ENCODE data around the gene SASH1. TPM values are rescaled to one million over a fixed set of nuclear protein-coding genes. Genes with fewer than 3 reads are reported as not detected.

The SASH1 gene
- total RNA-seq, 1 donor from 2014 or later, result 14.0 TPM

- ATAC-seq (no peak), DNase-seq (ENCODE audit: low spot score) (no peak)
These were observed 111.3 kb downstream of the SASH1 start for GRCh38 chr6:148453906-148454305.

GRCh38 chr6:148455225-148455624 lies 112.6 kb downstream of the SASH1 start:
- no peak for DNase-seq (ENCODE audit: low spot score)
- ATAC-seq, result peak; percentile 40

GRCh38 chr6:148455674-148456558 lies 113.3 kb downstream of the SASH1 start:
- DNase-seq (ENCODE audit: low spot score) (no peak), ATAC-seq (peak; percentile 33)

- no peak for ATAC-seq
- DNase-seq (ENCODE audit: low spot score), result no peak
These were observed 114.7 kb downstream of the SASH1 start for GRCh38 chr6:148457137-148457842.

GRCh38 chr6:148457843-148458159 lies 115.2 kb downstream of the SASH1 start:
- DNase-seq (ENCODE audit: low spot score), result no peak
- no peak for ATAC-seq

- DNase-seq (ENCODE audit: low spot score) (no peak), ATAC-seq (no peak)
These were observed 116.6 kb downstream of the SASH1 start for GRCh38 chr6:148459238-148459637.

- ATAC-seq, result peak; percentile 73
- no peak for DNase-seq (ENCODE audit: low spot score)
These were observed 118.4 kb downstream of the SASH1 start for GRCh38 chr6:148460876-148461646.

- no peak for ATAC-seq
- DNase-seq (ENCODE audit: low spot score), result no peak
These were observed 119.4 kb downstream of the SASH1 start for GRCh38 chr6:148461986-148462577.

GRCh38 chr6:148463671-148464070 lies 121.0 kb downstream of the SASH1 start:
- ATAC-seq (no peak), DNase-seq (ENCODE audit: low spot score) (no peak)

GRCh38 chr6:148464319-148465010 lies 121.8 kb downstream of the SASH1 start:
- ATAC-seq, result peak; percentile 82
- peak; percentile 53 for DNase-seq (ENCODE audit: low spot score)

GRCh38 chr6:148465011-148465335 lies 122.3 kb downstream of the SASH1 start:
- ATAC-seq, result no peak
- DNase-seq (ENCODE audit: low spot score), result no peak

- ATAC-seq (no peak), DNase-seq (ENCODE audit: low spot score) (no peak)
These were observed 123.0 kb downstream of the SASH1 start for GRCh38 chr6:148465670-148466069.

- DNase-seq (ENCODE audit: low spot score) (no peak), ATAC-seq (no peak)
These were observed 123.5 kb downstream of the SASH1 start for GRCh38 chr6:148466158-148466557.

GRCh38 chr6:148467926-148468325 lies 125.3 kb downstream of the SASH1 start:
- DNase-seq (ENCODE audit: low spot score), result no peak
- no peak for ATAC-seq

- DNase-seq (ENCODE audit: low spot score) (no peak), ATAC-seq (no peak)
These were observed 127.5 kb downstream of the SASH1 start for GRCh38 chr6:148470156-148470555.

- DNase-seq (ENCODE audit: low spot score), result no peak
- ATAC-seq, result no peak
These were observed 128.2 kb downstream of the SASH1 start for GRCh38 chr6:148470606-148471465.

- no peak for ATAC-seq
- no peak for DNase-seq (ENCODE audit: low spot score)
These were observed 129.1 kb downstream of the SASH1 start for GRCh38 chr6:148471624-148472159.

- ATAC-seq (no peak), DNase-seq (ENCODE audit: low spot score) (no peak)
These were observed 129.8 kb downstream of the SASH1 start for GRCh38 chr6:148472171-148473105.
